Activated effector memory CD4-positive, alpha-beta T cell treated with Interleukin-2 at 50 U/mL for 16 hours (primary cell): ENCODE data around the gene VCL.
"Not testable (repeated sequence)": the region's sequence is repeated elsewhere in the genome, so short reads cannot be mapped to it uniquely, and the experiment has no call there.

Experiments used
- DNase-seq: peaks from one replicate; pipeline ENCODE4 v3.0.0-alpha.2; 2020

VCL gene

DNA sequence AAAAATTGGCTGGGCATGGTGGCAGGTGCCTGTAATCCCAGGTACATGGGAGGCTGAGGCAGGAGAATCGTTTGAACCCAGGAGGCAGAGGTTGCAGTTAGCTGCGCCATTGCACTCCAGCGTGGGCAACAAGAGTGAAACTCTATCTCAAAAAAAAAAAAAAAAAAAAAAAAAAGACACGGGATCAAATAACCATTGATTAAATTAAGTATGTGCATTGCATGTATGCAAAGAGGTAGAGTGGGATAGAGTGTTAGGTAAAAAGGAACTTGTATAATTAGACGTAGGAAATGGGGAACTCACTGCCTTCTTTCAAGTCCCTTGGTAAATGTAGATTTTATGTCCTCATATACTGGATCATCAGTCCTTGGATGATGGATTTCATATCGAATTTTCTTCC, 13.1 kb downstream of the VCL start:
- DNase-seq = no peak

- DNase-seq = no peak
These were observed 13.9 kb downstream of the VCL start for GRCh38 chr10:74011770-74012169.

DNA sequence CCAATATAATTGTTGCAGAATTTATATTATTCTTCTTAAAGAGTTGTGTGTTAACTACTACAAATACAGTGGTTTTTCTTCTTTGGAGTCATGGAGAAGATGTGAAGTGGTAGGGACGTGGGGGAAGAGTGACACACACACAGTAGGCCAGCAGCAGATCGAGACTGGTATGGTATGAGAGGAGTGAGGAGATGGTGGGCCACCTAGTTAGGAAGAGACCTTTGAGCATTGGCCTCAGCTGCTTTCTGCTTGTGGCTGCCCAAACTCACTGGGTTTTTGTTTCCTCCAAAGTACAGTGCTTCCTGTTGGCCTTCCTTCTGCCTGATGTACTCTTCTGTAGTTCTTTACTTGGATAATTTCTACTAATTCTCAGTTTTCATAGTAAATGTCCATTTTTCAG, 14.6 kb downstream of the VCL start:
- DNase-seq = no peak

DNA sequence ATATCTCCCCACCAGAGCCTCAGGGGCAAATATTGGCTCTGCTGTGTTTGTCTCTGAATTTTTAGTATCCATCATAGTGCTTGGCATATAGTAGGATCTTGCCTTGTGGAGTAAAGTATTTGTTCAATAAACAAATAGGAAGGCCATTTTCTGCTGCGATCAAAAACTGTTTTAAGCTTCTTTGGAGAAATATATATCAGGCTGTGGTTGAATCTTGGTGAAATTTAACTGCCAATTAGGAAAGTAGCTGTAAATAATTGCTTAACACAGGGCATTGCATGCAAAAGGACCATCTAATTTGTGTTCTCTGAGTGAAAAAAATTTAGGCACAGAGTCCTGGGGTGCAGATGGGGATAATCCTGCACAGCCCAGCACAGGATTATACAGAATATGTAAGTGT, 15.1 kb downstream of the VCL start:
- DNase-seq = no peak

GRCh38 chr10:74014574-74014973, 16.7 kb downstream of the VCL start:
- DNase-seq = not testable (repeated sequence)

- DNase-seq = no peak
These were observed 20.3 kb downstream of the VCL start for GRCh38 chr10:74018241-74018640.

- DNase-seq = no peak
These were observed 23.5 kb downstream of the VCL start for GRCh38 chr10:74021248-74022055.

GRCh38 chr10:74022926-74023629, 25.2 kb downstream of the VCL start:
- DNase-seq = no peak

- no peak for DNase-seq
These were observed 26.7 kb downstream of the VCL start for GRCh38 chr10:74024600-74024999.

DNA sequence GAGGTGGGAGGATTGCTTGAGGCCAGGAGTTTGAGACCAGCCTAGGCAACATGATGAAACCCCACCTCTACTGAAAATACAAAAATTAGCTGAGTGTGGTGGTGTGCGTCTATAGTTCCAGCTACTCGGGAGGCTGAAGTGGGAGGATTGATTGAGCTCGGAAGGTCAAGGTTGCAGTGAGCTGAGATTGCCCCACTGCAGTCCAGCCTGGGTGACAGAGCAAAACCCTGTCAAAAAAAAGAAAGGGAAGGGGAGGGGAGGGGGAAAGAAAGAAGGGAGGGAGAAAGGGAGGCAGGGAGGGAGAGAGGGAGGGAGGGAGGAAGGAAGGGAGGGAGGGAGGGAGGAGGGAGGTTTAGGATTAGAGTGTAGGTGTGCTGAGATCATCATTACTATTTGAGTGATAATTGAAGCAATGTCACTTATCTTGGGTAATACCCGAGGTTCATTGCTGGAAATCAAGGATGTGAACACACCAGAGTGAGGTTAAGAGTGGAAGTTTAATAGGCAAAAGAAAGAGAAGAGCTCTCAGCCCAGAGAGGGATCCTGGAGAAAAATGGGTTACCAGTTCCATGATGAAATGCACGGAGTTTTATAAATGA, 27.6 kb downstream of the VCL start:
- DNase-seq = no peak

GRCh38 chr10:74026428-74027015, 28.6 kb downstream of the VCL start:
- no peak for DNase-seq

DNA sequence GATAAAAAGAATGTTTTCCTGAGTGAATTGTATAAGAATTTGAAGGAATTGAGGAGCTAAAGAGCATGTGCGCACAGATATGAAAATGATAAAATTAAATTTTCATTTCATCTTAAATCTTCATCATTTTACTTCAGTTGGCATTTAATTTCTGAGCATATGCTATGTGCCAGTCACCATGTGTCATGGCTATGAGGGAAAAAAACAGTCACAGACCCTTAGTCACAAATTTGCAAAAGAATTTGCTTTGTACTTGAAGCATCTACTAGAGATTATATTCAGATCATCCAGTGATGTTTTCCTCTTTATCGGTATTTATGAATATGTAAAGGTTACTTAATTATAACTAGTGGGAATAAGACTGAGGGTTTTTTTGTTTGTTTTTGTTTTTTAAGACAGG, 29.8 kb downstream of the VCL start:
- no peak for DNase-seq

GRCh38 chr10:74029943-74030342, 32.0 kb downstream of the VCL start:
- no peak for DNase-seq

GRCh38 chr10:74032208-74032607, 34.3 kb downstream of the VCL start:
- DNase-seq = not testable (repeated sequence)

DNA sequence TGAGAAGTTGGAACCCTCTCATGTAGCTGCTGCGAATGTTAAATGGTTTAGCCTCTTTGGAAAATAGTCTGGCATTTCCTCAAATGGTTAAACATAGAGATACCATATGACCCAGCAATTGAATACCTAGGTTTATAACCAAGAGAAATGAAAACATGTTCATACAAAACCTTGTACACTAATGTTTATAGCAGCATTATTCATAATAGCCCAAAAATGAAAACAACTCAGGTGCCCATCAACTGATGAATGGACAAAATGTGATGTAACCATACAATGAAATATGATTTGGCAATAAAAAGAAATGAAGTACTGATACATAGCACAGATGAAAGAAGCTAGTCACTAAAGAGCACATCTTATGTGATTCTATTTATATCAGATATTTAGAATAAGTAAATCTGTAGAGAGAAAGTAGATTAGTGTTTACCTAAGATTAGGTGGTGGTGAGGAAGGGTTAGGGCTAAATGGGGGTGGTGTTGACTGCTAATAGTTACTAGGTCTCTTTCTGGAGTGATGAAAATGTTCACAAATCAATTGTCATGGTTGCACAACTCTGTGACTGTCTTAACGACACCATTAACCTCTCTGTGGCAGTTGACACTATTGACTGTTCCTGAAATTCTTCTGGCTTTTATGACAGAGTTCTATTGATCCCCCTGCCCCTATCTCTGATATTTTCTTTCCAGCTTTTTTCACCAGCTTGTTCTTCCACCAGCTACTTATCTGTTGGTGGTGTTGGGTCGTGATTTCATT, 35.2 kb downstream of the VCL start:
- DNase-seq = no peak

- DNase-seq = no peak
These were observed 35.8 kb downstream of the VCL start for GRCh38 chr10:74033702-74034101.

- no peak for DNase-seq
These were observed 36.4 kb downstream of the VCL start for GRCh38 chr10:74034301-74034700.

- no peak for DNase-seq
These were observed 37.4 kb downstream of the VCL start for GRCh38 chr10:74035303-74035702.

- no peak for DNase-seq
These were observed 38.6 kb downstream of the VCL start for GRCh38 chr10:74036474-74036873.

DNA sequence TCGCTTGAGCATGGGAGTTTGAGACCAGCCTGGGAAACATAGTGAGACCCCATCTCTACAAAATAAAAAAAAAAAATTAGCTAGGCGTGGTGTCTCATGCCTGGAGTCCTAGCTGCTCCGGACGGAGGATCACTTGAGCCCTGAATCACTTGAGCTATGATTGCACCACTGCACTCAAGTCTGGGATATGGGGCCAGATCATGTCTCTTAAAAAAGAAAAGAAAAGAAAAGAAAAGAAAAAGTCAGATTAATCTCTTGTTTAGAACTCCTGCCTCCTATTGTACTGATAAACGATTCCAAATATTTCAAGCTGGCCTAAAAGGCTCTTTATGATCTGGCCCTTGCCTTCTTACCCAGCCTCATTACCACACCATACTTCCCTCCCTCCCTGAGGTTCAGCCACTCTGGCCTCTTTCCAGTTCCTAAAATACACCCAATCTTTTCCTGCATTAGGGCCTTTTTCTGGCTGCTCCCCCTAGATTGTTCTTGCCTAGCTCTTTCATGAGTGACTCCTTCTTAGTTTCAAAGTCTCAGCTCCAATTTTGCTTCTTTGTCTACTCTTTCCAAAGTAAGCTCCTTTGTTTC, 41.7 kb downstream of the VCL start:
- DNase-seq = no peak

DNA sequence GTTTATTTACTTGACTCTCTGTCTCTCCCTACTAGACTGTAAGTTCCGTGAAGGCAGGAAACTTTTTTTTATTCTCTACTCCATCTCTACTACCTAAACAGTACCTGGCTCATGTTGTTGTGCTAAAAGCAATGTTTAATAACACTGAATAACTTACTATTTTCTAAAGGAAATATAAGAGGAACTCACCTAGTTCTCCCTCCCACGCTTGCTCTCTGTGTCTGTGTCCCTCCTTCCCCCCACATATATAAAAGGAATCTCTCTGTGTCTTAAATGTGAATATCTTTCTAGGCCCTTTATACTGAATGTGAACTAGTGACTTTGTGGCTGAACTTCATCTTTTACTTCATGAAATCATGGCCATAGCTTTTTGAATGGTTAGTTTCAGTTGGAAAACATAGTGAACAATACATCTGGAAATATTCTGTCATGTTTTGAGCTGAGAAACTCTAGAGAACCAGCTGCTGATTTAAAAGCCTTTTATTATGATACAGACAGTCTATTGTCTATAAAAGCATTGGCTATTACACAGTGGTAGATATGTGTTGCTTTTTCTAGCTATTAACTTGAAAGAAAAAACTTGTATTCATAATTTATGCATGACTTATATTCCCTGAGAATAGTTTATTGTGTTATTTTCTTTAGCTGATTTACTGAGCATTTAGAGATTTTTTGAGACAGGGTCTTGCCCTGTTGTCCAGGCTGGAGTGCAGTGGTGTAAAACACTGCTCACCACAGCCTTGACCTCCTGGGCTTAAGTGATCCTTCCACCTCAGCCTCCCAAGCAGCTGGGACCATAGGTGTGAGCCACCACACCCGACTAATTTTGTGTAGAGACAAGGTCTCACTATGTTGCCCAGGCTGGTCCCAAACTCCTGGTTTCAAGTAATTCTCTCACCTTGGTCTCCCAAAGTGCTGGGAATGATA, 42.5 kb downstream of the VCL start:
- no peak for DNase-seq
